KOPT-K1 (cell line): ENCODE data around the gene PCDHGC3.

Experiments used
- H3K27ac ChIP-seq: fragments of 200-600 bp; sonication (generic); 2 replicates; pipeline ENCODE4 v1.5.1; 2016; ENCODE audit warnings: antibody characterized with exemption, mild to moderate bottlenecking, low read depth, low read length; ENCODE audit not compliant: poor library complexity, severe bottlenecking
- H3K36me3 ChIP-seq: fragments of 200-600 bp; sonication (generic); 2 replicates; pipeline ENCODE4 v1.5.1; 2017; ENCODE audit warnings: antibody characterized with exemption, mild to moderate bottlenecking, low read length, moderate library complexity; ENCODE audit not compliant: insufficient read depth
- H3K9me3 ChIP-seq: fragments of 200-600 bp; sonication (generic); 2 replicates; pipeline ENCODE4 v1.5.1; 2017; ENCODE audit warnings: antibody characterized with exemption, low read length, mild to moderate bottlenecking; ENCODE audit not compliant: insufficient read depth, poor library complexity, severe bottlenecking

Gene PCDHGC3

DNA sequence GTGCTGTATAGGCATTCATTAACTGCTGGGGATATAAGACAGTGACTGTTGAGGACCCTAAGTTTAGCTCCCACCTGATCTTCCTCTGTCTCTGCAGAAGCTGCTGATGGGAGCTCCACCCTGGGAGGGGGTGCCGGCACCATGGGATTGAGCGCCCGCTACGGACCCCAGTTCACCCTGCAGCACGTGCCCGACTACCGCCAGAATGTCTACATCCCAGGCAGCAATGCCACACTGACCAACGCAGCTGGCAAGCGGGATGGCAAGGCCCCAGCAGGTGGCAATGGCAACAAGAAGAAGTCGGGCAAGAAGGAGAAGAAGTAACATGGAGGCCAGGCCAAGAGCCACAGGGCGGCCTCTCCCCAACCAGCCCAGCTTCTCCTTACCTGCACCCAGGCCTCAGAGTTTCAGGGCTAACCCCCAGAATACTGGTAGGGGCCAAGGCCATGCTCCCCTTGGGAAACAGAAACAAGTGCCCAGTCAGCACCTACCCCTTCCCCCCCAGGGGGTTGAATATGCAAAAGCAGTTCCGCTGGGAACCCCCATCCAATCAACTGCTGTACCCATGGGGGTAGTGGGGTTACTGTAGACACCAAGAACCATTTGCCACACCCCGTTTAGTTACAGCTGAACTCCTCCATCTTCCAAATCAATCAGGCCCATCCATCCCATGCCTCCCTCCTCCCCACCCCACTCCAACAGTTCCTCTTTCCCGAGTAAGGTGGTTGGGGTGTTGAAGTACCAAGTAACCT is 35.3 kb downstream of the PCDHGC3 start:
- Histone ChIP-seq H3K36me3 (peaks cover 33% of the 10 kb centered on the region), H3K9me3 (no peaks in the 10 kb centered on the region), H3K27ac (no peak overlapping the region)

DNA sequence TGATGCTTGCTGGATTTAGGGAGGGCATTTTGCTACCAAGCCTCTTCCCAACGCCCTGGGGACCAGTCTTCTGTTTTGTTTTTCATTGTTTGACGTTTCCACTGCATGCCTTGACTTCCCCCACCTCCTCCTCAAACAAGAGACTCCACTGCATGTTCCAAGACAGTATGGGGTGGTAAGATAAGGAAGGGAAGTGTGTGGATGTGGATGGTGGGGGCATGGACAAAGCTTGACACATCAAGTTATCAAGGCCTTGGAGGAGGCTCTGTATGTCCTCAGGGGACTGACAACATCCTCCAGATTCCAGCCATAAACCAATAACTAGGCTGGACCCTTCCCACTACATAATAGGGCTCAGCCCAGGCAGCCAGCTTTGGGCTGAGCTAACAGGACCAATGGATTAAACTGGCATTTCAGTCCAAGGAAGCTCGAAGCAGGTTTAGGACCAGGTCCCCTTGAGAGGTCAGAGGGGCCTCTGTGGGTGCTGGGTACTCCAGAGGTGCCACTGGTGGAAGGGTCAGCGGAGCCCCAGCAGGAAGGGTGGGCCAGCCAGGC is 36.1 kb downstream of the PCDHGC3 start:
- no peaks in the 10 kb centered on the region for H3K9me3 ChIP-seq
- no peak overlapping the region for H3K27ac ChIP-seq
- peaks cover 41% of the 10 kb centered on the region for H3K36me3 ChIP-seq

DNA sequence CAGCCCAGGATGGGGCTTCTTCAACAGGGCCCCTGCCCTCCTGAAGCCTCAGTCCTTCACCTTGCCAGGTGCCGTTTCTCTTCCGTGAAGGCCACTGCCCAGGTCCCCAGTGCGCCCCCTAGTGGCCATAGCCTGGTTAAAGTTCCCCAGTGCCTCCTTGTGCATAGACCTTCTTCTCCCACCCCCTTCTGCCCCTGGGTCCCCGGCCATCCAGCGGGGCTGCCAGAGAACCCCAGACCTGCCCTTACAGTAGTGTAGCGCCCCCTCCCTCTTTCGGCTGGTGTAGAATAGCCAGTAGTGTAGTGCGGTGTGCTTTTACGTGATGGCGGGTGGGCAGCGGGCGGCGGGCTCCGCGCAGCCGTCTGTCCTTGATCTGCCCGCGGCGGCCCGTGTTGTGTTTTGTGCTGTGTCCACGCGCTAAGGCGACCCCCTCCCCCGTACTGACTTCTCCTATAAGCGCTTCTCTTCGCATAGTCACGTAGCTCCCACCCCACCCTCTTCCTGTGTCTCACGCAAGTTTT is 36.7 kb downstream of the PCDHGC3 start:
- Histone ChIP-seq H3K9me3 (no peaks in the 10 kb centered on the region), H3K27ac (no peak overlapping the region), H3K36me3 (peaks cover 47% of the 10 kb centered on the region)

DNA sequence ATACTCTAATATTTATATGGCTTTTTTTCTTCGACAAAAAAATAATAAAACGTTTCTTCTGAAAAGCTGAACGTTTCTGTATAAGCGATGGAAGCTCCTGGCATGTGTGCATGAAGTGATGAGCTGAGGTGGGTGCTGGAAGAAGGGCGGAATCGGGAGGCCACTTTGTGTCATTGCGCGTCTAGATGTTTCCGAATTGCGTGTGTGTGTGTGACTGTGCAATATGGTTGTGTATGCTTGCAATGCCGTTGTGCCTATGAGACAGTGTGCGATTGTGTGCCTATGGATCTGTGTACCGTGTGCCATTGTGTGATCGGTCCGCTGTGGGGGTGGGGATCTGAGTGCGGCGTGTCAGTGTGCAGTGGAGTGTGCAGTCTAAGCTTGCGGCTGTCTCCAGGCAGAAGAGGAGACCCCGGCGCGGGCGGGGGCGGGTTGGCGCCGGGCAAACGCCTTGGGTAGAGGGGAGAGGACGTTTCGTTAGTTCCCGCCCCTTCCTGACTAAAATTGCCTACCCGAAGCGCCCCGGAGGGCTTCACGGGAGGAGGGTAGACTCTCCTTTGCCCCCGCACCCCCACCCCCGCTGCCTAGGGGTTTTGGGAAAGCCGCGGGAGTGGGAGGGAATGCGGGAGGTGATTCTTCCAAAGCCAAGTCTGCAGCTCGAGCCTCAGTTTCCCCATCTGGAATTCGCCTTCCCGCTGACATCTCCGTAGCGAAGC is 37.3 kb downstream of the PCDHGC3 start:
- H3K27ac ChIP-seq = no peak overlapping the region

DNA sequence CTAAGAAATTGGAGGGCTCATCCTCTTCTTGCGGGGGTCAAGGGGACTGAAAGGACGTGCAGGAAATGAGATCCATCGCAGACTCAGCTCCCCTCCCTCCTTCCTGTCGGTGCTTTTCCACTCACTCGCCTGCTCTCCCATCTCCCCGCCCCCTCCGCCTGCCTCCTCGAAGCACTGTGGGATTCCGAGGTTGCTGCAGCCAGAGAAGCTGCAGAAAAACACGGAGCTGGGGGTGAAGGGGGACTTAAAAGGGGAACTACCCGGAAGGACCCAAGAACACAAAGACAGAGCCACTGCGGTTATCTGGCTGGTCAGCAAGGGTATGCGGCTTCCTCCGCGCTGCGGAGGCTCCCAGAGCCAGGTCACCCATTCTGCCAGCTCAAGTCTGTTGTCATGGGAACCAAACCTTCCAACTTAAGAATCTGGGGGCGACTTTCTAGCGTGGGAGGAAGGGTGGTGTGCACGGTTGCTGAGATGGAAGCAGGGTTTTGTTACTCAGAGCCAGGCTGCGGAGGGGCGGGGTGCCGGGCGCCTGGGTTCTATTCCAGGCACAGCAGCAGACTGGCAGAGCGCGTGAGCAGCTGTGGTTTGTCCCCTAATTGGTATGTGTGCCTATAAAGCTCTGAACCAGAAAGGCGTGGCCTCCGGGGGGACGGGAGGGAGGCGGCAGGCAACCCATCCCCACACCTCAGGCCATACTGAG is 38.0 kb downstream of the PCDHGC3 start:
- H3K36me3 ChIP-seq = peaks cover 60% of the 10 kb centered on the region
- H3K27ac ChIP-seq = no peak overlapping the region

More for the DNA sequence above, 37.3 kb downstream of the PCDHGC3 start:
- Histone ChIP-seq H3K36me3 (peaks cover 53% of the 10 kb centered on the region), H3K9me3 (no peaks in the 10 kb centered on the region)

DNA sequence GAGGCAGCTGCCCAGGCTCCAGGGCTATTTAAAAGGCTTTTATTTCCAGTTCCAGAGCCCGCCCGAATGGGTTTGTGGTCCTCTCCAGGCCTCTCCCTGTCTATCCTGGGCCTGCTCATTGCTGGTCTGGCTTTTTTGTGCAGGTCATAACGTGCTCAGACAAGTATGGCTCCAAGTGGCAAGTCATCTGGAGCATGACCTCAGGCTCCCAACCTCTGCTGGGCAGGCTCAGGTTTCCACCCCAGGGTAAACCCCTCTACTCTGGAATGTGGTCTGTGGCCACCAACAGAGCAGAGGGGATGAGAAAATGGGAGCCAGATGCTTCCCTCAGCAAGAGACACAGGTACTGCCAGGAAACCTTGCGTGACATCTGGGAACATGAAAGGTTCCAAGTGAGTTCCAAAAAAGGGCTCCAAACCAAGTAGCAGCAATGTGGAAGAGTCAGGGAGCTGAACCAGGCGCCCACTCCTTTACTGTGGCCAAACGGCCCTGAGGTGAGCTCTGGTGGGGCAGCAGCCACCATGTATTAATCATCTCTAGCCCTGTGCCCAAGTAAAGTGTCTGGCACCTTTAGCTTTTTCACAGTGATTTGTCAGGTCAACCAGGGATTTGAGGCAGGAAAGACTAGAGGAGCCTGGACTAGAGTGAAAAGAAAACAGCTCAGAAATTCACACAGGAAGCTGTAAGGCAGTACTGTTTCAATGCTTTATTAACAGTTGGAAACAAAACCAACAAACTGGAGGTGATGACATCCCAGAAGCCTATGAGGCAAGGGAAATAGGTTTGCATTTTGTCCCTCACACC is 38.8 kb downstream of the PCDHGC3 start:
- no peaks in the 10 kb centered on the region for H3K9me3 ChIP-seq
- H3K27ac ChIP-seq = no peak overlapping the region
- peaks cover 68% of the 10 kb centered on the region for H3K36me3 ChIP-seq

More for the DNA sequence above, 38.0 kb downstream of the PCDHGC3 start:
- H3K9me3 ChIP-seq = no peaks in the 10 kb centered on the region

DNA sequence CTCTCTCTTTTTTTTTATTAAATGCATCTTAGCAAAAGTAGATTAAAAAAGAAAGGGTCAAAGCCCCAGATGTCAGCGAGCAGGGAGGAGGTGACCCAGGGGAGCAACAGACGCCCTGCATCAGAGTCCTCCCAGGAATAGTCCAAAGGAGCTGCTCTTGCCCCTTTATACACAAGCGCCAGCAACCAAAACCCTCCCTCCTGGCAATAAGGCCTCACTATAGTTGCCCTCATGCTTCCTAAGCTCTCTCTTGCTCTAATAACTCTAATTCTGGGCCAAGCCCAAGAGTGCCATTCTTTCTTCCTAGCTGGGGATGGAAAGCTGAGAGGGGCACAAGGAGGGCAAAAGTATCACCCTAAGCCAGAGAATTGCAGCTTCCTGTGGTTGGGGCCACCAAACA is 39.4 kb downstream of the PCDHGC3 start:
- Histone ChIP-seq H3K9me3 (no peaks in the 10 kb centered on the region), H3K36me3 (peaks cover 74% of the 10 kb centered on the region), H3K27ac (no peak overlapping the region)

DNA sequence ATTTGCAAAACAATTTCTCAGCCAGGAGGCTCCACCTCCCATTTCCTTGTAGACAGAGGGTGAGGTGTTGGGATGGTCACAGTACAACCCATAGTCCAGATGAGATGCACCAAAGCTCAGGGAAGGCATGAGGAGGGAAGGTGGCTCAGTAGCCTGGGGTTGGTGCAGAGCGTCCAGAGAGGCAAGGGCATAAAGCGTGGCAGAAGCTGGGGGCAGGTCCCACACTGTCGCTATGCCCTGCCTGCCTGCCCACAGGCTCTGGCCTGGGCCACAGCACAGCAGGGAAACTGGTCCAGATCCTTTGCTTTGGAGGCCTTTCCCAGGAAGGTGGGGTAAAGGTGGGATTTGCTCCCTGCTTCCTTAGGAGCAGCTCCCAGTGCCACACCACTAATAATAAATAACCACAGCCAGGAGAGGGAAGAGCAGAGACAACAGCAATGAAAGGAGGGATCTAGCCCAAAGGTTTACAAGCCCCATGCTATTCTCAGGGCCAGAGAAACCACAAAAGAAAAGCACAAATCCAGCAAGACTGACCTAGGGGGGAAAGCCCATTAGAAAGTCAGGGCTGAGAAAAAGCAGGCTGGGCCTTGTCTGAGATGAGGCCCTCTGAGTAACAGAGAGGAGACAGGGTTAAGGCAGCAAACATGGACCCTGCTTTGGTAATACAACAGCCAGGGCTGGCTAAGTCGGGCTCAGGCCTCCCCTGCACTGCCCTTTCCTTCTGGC is 40.3 kb downstream of the PCDHGC3 start:
- peaks cover 83% of the 10 kb centered on the region for H3K36me3 ChIP-seq
- H3K9me3 ChIP-seq = no peaks in the 10 kb centered on the region
- H3K27ac ChIP-seq = no peak overlapping the region

DNA sequence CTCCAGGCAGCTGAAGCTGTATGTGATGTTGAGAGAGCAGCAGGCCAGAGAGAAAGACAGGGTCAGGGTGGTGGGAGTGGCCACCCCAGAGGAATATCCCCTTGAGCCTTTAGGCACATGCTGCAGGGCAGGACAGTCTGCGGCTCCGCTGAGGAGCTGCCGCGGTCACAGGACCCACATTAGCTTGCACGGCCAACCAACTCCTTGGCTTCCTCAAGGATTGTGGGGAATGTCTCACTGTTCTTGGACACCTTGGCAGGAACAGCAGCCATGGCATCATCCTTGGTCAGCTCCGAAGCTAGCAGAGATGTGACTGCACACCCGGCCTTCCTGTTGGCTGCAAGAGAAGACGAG is 40.9 kb downstream of the PCDHGC3 start:
- peaks cover 89% of the 10 kb centered on the region for H3K36me3 ChIP-seq
- no peaks in the 10 kb centered on the region for H3K9me3 ChIP-seq
- no peak overlapping the region for H3K27ac ChIP-seq

DNA sequence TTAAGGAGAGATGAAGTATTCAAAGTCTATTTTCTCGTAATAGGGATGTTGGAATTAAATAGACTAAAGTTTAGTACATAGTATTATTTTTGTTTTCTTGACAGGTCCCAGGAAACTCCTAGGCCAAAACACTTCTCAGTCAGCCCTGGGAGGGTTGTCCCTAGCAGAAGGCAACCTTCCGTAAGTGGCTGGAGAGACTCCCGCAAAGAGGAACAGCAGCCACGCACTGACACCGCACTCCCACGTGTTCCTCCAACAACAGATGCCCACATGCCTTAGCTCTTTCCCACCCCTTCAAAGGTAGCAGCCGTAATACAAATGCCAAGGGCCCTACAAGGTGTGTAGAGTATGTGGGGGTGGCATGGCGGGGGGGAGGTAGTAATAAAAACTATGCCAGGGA is 41.5 kb downstream of the PCDHGC3 start:
- peaks cover 95% of the 10 kb centered on the region for H3K36me3 ChIP-seq
- no peak overlapping the region for H3K27ac ChIP-seq
- H3K9me3 ChIP-seq = no peaks in the 10 kb centered on the region

DNA sequence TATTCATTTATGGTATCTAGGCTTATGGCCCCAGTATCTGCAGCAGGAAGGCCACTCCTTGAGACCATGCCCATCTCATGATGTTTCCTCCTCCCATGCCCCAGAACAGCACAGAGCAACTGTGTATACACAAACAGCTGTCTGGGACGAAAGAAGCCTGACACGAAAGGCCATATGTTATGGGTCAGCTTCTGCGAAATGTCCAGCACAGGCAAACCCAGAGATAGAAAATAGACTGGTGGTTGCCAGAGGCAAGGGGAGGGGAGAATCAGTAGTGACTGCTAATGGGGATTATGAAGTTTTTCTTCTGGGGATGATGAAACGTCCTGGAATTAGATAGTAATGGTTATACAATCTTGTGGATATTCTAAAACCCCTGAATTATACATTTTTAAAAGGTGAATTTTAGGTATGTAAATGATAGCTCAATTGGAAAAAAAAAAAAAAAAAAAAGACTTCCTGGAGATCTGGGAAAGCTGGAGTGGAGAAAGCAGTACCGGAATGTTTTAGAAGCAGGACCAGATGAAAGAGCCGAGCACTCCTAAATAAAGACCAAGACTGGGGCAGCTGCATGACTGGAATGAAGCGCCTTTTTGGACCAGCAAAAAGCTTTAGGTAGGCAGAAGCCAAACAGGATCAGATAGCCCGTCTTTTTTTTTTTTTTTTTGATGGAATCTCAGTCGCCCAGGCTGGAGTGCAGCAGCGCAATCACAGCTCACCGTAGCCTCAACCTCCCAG is 42.3 kb downstream of the PCDHGC3 start:
- H3K36me3 ChIP-seq = peaks cover 100% of the 10 kb centered on the region
- H3K27ac ChIP-seq = no peak overlapping the region

DNA sequence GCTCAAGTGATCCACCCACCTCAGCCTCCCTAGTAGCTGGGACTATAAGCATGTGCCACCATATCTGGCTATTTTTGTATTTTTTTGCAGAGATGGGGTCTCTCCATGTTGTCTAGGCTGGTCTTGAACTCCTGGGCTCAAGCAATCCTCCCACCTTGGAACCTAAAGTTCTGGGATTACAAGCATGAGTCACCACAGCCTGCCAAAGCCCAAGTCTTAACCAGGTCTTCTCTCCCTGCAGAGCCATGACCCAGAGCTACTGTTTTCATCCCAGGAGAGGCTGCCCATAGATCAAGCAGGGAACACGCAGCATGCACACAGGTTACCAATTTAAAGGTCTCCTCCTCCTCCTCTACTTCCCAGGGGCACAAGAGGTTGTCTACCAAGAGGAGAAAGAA is 42.9 kb downstream of the PCDHGC3 start:
- Histone ChIP-seq H3K36me3 (peaks cover 100% of the 10 kb centered on the region), H3K27ac (no peak overlapping the region), H3K9me3 (no peaks in the 10 kb centered on the region)

More for the DNA sequence above, 42.3 kb downstream of the PCDHGC3 start:
- H3K9me3 ChIP-seq = no peaks in the 10 kb centered on the region
